Ovary (tissue), 9 donors: ENCODE results near the gene INO80C. TPM values are rescaled to one million over a fixed set of nuclear protein-coding genes. Genes with fewer than 3 reads are reported as not detected.

Experiments
- DNase-seq, 5 donors: peaks; one replicate each; pipeline ENCODE4 v3.0.0-alpha.2; 2019 to 2020
- H3K27ac ChIP-seq, 2 donors: fragments of 200-600 bp; one replicate each; pipeline versions ENCODE4 v1.5.1 to v1.8.0; 2019 to 2022
- H3K27me3 ChIP-seq: fragments of 200-600 bp; one replicate; pipeline ENCODE4 v1.8.0; 2022
- H3K36me3 ChIP-seq: fragments of 200-600 bp; sonication (generic); one replicate; pipeline ENCODE4 v1.5.1; 2019
- H3K4me1 ChIP-seq: one replicate; pipeline ENCODE4 v1.8.1; 2013; ENCODE audit warnings: mild to moderate bottlenecking, moderate library complexity; ENCODE audit not compliant: insufficient read depth
- H3K4me3 ChIP-seq: fragments of 200-600 bp; sonication (generic); one replicate; pipeline ENCODE4 v1.5.1; 2017
- H3K9me3 ChIP-seq, 2 donors: fragments of 200-600 bp in 1 of 2; sonication (generic) in 1 of 2; one replicate each; pipeline versions ENCODE4 v1.5.1 to v1.8.1; 2013 to 2019; ENCODE audit warnings: mild to moderate bottlenecking in 1 of 2, moderate library complexity in 1 of 2
- EP300 ChIP-seq: sonication (generic); formaldehyde crosslinking; IDR thresholded peaks from one replicate; pipeline ENCODE4 v1.6.1; 2017; ENCODE audit warnings: antibody characterized with exemption
- POLR2A ChIP-seq: fragments of 450-650 bp; IDR thresholded peaks from one replicate; pipeline ENCODE4 v1.6.1; 2017; ENCODE audit warnings: antibody characterized with exemption, mild to moderate bottlenecking, moderate library complexity
- WGBS, 3 donors: extraction: QIAGEN DNeasy Blood & Tissue Kit in 1 of 3; methylation state at CpG; one replicate each; pipeline versions ENCODE4 v1.1.5 to v1.1.7; 2013 to 2017; 5-methylcytosine and 5-hydroxymethylcytosine counted together
- intact Hi-C, 4 donors: fragments of 100-400 bp; cut with DNase I; formaldehyde crosslinking; loops; one replicate each; pipeline versions ENCODE4 v1.11.0 to v1.15.1; 2022 to 2023
- polyA plus RNA-seq, 2 donors: library from polyadenylated mRNA; stranded (reverse); fragments of 200-250 nt in 1 of 2; fragments of 350-450 nt in 1 of 2; fragmentation: Illumina TruSeq in 1 of 2; extraction: RNeasy Lipid Tissue Mini Kit (QIAGEN cat#74804) in 1 of 2; gene quantifications; one replicate each; pipeline ENCODE4 v1.2.3, GENCODE V29; 2013 to 2014
- total RNA-seq, 7 donors: library from RNA; depleted of rRNA in 2 of 7; stranded (reverse); fragments of >200 nt in 2 of 7; fragmentation: NEBNext Ultra II Directional in 3 of 7; extraction: Animal tissue kit (Norgen Biotek cat#: 25700) in 3 of 7; gene quantifications; one replicate each; pipeline versions ENCODE4 v1.1.0 to v1.2.4, GENCODE V29; 2016 to 2023
- TF ChIP-seq, protein P1 (sequence below), 3 donors: fragments of 450-650 bp in 2 of 3; fragments of 200-600 bp in 1 of 3; IDR thresholded peaks; one replicate each; pipeline versions ENCODE4 v1.5.1 to v1.8.0; 2016 to 2022; ENCODE audit warnings: antibody characterized with exemption in 3 of 3, mild to moderate bottlenecking in 1 of 3
- donor health status: DM: no; HTN: no; CAD: no; lungs with moderate emphysema.
- donor health status: DM: no; HTN: no; CAD: no.
- donor health status: Bipolar disorder and iron deficiency.
- donor health status: DM: yes; HTN: yes; CAD: no.
- donor health status: DM: no; HTN: no; CAD: no.
- donor health status: DM: yes; HTN: yes; CAD: no.

Gene INO80C
- total and polyA plus RNA-seq, 9 donors = 1.8 to 13.9 (median 8.8) TPM

GRCh38 chr18:35477974-35478373 is 19.8 kb downstream of the INO80C start:
- TF ChIP-seq EP300 = no peak
- TF ChIP-seq, protein P1, sequence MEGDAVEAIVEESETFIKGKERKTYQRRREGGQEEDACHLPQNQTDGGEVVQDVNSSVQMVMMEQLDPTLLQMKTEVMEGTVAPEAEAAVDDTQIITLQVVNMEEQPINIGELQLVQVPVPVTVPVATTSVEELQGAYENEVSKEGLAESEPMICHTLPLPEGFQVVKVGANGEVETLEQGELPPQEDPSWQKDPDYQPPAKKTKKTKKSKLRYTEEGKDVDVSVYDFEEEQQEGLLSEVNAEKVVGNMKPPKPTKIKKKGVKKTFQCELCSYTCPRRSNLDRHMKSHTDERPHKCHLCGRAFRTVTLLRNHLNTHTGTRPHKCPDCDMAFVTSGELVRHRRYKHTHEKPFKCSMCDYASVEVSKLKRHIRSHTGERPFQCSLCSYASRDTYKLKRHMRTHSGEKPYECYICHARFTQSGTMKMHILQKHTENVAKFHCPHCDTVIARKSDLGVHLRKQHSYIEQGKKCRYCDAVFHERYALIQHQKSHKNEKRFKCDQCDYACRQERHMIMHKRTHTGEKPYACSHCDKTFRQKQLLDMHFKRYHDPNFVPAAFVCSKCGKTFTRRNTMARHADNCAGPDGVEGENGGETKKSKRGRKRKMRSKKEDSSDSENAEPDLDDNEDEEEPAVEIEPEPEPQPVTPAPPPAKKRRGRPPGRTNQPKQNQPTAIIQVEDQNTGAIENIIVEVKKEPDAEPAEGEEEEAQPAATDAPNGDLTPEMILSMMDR (IDR thresholded peaks at IDR 0.05) = no peak
- TF ChIP-seq POLR2A = no peak
- no peak overlapping the region for H3K4me3 ChIP-seq
- no peaks in the 10 kb centered on the region for H3K9me3 ChIP-seq
- DNase-seq = no peak
- no peak overlapping the region for H3K27ac ChIP-seq
- H3K36me3 ChIP-seq = no peaks in the 10 kb centered on the region
- H3K27me3 ChIP-seq = no peaks in the 10 kb centered on the region
- intact Hi-C loops = no loop called here
- H3K4me1 ChIP-seq = no peaks in the 10 kb centered on the region

DNA sequence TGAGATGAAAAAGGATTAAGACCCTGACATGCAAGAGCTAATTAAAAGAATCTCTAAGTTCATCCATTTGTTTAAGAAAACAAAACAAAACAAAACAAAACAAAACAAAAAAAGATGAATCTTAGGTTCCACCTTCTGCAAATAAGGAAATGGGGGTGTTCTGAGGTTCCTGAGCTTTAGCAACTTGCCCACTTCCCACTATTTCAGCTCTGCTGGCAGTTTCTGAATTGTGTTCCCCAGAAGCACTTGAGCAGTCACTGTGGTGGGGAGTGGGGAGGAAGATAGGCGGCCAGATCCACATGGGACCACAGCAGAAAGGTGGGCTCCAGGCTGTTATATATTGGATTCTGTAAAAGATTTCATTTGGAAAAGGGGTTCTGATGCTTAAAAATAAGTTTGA is 20.3 kb downstream of the INO80C start:
- Histone ChIP-seq H3K9me3 (no peaks in the 10 kb centered on the region), H3K27ac (no peak overlapping the region), H3K4me1 (no peaks in the 10 kb centered on the region), H3K27me3 (no peaks in the 10 kb centered on the region), H3K36me3 (no peaks in the 10 kb centered on the region), H3K4me3 (no peak overlapping the region)
- WGBS, 3 donors = 87 to 100% (median 98%) methylated on average over 1 of the region's 1 CpG
- TF ChIP-seq EP300 (no peak), POLR2A (no peak)
- TF ChIP-seq, protein P1 (IDR thresholded peaks at IDR 0.05) = no peak
- intact Hi-C loops = no loop called here
- no peak for DNase-seq

- Histone ChIP-seq H3K36me3 (no peaks in the 10 kb centered on the region), H3K4me1 (no peaks in the 10 kb centered on the region), H3K27ac (no peak overlapping the region), H3K27me3 (no peaks in the 10 kb centered on the region), H3K4me3 (no peak overlapping the region), H3K9me3 (no peaks in the 10 kb centered on the region)
- DNase-seq = no peak
- WGBS, 3 donors = 87 to 92% (median 87%) methylated on average over 1 of the region's 1 CpG
- intact Hi-C loops = no loop called here
- TF ChIP-seq POLR2A (no peak), EP300 (no peak)
- TF ChIP-seq, protein P1 (IDR thresholded peaks at IDR 0.05) = no peak
Measured at GRCh38 chr18:35474884-35475283, 22.9 kb downstream of the INO80C start.

DNA sequence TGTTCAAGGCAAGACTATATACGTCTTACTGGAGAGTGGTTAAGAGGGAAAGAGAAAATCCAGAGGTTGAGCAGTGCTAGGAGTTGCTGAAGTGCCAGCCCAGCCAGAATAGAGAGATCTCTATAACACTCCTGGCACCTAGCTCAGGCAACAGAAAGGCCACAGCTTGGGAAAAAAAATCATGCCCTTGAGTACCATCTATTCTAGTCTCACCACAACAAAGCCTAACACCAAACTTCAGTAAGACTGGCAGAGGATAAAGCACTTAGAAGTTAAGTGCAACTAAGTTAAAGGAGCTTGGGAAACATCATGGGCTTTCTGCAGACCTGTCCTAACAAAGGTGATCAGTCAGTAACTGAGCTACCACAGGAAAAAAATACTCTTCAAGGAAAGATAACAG is 24.2 kb downstream of the INO80C start:
- Histone ChIP-seq H3K4me3 (no peak overlapping the region), H3K9me3 (no peaks in the 10 kb centered on the region), H3K36me3 (no peaks in the 10 kb centered on the region), H3K27me3 (no peaks in the 10 kb centered on the region), H3K4me1 (no peaks in the 10 kb centered on the region), H3K27ac (no peak overlapping the region)
- WGBS, 3 donors = 88 to 100% (median 91%) methylated on average over 1 of the region's 1 CpG
- DNase-seq = no peak
- TF ChIP-seq EP300 (no peak), POLR2A (no peak)
- TF ChIP-seq, protein P1 (IDR thresholded peaks at IDR 0.05) = no peak
- intact Hi-C loops = no loop called here

DNA sequence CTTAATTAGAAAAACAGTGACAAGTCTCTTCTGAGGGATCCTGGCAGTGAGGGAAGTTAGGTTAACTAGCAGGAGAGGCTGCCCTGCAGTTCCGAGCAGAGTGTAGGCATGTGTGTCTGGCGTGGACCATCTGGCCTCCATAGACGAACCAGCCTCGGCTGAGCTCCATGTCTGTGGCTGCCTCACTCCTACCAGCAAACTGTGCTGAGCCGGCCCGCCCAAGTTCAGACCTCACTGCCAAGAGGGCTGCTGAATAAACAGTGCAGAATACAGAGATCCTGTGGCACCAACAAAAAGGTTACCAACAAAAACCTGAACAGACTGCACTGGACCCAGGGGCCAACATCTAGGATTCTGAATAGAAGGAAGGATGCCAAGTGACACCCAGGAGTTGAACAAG is 27.3 kb downstream of the INO80C start:
- H3K9me3 ChIP-seq = no peaks in the 10 kb centered on the region
- H3K27me3 ChIP-seq = no peaks in the 10 kb centered on the region
- H3K4me3 ChIP-seq = no peak overlapping the region
- WGBS, 3 donors = 85 to 92% (median 89%) methylated on average over 6 of the region's 6 CpGs
- H3K4me1 ChIP-seq = no peaks in the 10 kb centered on the region
- TF ChIP-seq EP300 (no peak), POLR2A (no peak)
- TF ChIP-seq, protein P1 (IDR thresholded peaks at IDR 0.05) = no peak
- intact Hi-C loops = no loop called here
- no peaks in the 10 kb centered on the region for H3K36me3 ChIP-seq
- no peak overlapping the region for H3K27ac ChIP-seq
- DNase-seq = no peak
